Neural cell (in vitro differentiated cells): ENCODE measurements around the gene ROGDI. TPM values are rescaled to one million over a fixed set of nuclear protein-coding genes. Genes with fewer than 3 reads are reported as not detected.

Experiments used
- H2AFZ ChIP-seq: fragments of 200-600, 300-800 bp; sonication (generic), shearing (Covaris generic); 2 replicates; pipeline ENCODE4 v1.6.0; 2014; ENCODE audit warnings: low read depth, mild to moderate bottlenecking, antibody characterized with exemption, low read length, moderate library complexity
- H3F3A ChIP-seq: fragments of 200-600 bp; shearing (Covaris generic); 2 replicates; pipeline ENCODE4 v1.6.1; 2016; ENCODE audit warnings: mild to moderate bottlenecking, moderate library complexity, mixed read lengths, antibody characterized with exemption, low read length; ENCODE audit not compliant: insufficient read depth, poor library complexity, severe bottlenecking
- H3K27ac ChIP-seq: fragments of 200-600, 300-800 bp; sonication (generic), shearing (Covaris generic); 2 replicates; pipeline ENCODE4 v1.5.1; 2014; ENCODE audit warnings: mild to moderate bottlenecking, low read length, moderate library complexity
- H3K27me3 ChIP-seq: fragments of 300-800, 200-600 bp; sonication (generic), shearing (Covaris generic); 2 replicates; pipeline ENCODE4 v1.6.0; 2014; ENCODE audit warnings: mild to moderate bottlenecking, low read depth, low read length, moderate library complexity; ENCODE audit not compliant: insufficient read depth
- H3K36me3 ChIP-seq: fragments of 300-800, 200-600 bp; sonication (generic), shearing (Covaris generic); 2 replicates; pipeline ENCODE4 v1.5.1; 2014; ENCODE audit warnings: mild to moderate bottlenecking, antibody characterized with exemption, low read length, moderate library complexity; ENCODE audit not compliant: insufficient read depth
- H3K4me2 ChIP-seq: fragments of 300-800, 200-600 bp; sonication (generic), shearing (Covaris generic); 2 replicates; pipeline ENCODE4 v1.6.0; 2014; ENCODE audit warnings: mild to moderate bottlenecking, low read length
- H3K4me3 ChIP-seq: fragments of 300-800, 200-600 bp; sonication (generic), shearing (Covaris generic); 2 replicates; pipeline ENCODE4 v1.5.1; 2014; ENCODE audit warnings: mild to moderate bottlenecking, low read length, moderate library complexity
- H3K79me2 ChIP-seq: fragments of 200-600 bp; shearing (Covaris generic); replicated peaks from 2 replicates; pipeline ENCODE4 v1.6.0; 2014; ENCODE audit warnings: mild to moderate bottlenecking, low read length, moderate library complexity; ENCODE audit not compliant: insufficient read depth
- H3K9ac ChIP-seq: fragments of 300-800, 200-600 bp; sonication (generic), shearing (Covaris generic); 2 replicates; pipeline ENCODE4 v1.6.1; 2016; ENCODE audit warnings: mild to moderate bottlenecking, low read length, mixed read lengths
- H3K9me2 ChIP-seq: fragments of 200-600 bp; shearing (Covaris generic); 2 replicates; pipeline ENCODE4 v1.6.1; 2016; ENCODE audit warnings: mild to moderate bottlenecking, low read length, mixed read lengths; ENCODE audit not compliant: insufficient read depth
- H3K9me3 ChIP-seq: fragments of 200-600, 300-800 bp; sonication (generic), shearing (Covaris generic); 2 replicates; pipeline ENCODE4 v1.6.1; 2016; ENCODE audit warnings: mild to moderate bottlenecking, mixed run types, low read length, moderate library complexity, mixed read lengths
- H4K20me1 ChIP-seq: fragments of 200-600 bp; shearing (Covaris generic); 2 replicates; pipeline ENCODE4 v1.6.1; 2016; ENCODE audit warnings: mild to moderate bottlenecking, mixed run types; ENCODE audit not compliant: insufficient read depth
- EP300 ChIP-seq: fragments of 450-650 bp; conservative IDR thresholded peaks from 2 replicates; pipeline ENCODE4 v1.6.1; 2014; ENCODE audit warnings: antibody characterized with exemption, mild to moderate bottlenecking, moderate library complexity; ENCODE audit not compliant: poor library complexity, severe bottlenecking
- EZH2 ChIP-seq: fragments of 200-600, 300-800 bp; shearing (Covaris generic), sonication (generic); IDR thresholded peaks from 2 replicates; pipeline ENCODE4 v1.6.1; 2014; ENCODE audit warnings: antibody characterized with exemption, low read length, borderline replicate concordance, mild to moderate bottlenecking; ENCODE audit not compliant: insufficient read depth, poor library complexity, severe bottlenecking
- MXI1 ChIP-seq: fragments of 450-650 bp; conservative IDR thresholded peaks from 2 replicates; pipeline ENCODE4 v1.6.1; 2014; ENCODE audit warnings: antibody characterized with exemption, mild to moderate bottlenecking; ENCODE audit not compliant: poor library complexity, severe bottlenecking
- POLR2AphosphoS5 ChIP-seq: IDR thresholded peaks from 2 replicates; pipeline ENCODE4 v1.6.1; 2012
- RAD21 ChIP-seq: fragments of 450-650 bp; conservative IDR thresholded peaks from 2 replicates; pipeline ENCODE4 v1.6.1; 2014; ENCODE audit warnings: antibody characterized with exemption, mild to moderate bottlenecking, moderate library complexity
- SMC3 ChIP-seq: fragments of 450-650 bp; conservative IDR thresholded peaks from 2 replicates; pipeline ENCODE4 v1.6.1; 2014; ENCODE audit warnings: antibody characterized with exemption, mild to moderate bottlenecking, moderate library complexity; ENCODE audit not compliant: poor library complexity
- TAF1 ChIP-seq: IDR thresholded peaks from 2 replicates; pipeline ENCODE4 v1.6.1; 2012; ENCODE audit warnings: low read depth
- polyA plus RNA-seq: library from polyadenylated mRNA; depleted of rRNA; stranded (reverse); fragments of >200 nt; gene quantifications from 2 replicates; pipeline ENCODE4 v1.2.3, GENCODE V29; 2014
- TF ChIP-seq, protein P1 (sequence below): fragments of 450-650 bp; IDR thresholded peaks from 2 replicates; pipeline ENCODE4 v1.5.1; 2014; ENCODE audit warnings: antibody characterized with exemption, mild to moderate bottlenecking, moderate library complexity; ENCODE audit not compliant: poor library complexity, severe bottlenecking
- TF ChIP-seq, protein P2 (sequence below): IDR thresholded peaks from 2 replicates; pipeline ENCODE4 v1.6.1; 2012; ENCODE audit warnings: borderline replicate concordance

The ROGDI gene
- polyA plus RNA-seq, 1 donor from 2014 or later: 203 TPM

DNA sequence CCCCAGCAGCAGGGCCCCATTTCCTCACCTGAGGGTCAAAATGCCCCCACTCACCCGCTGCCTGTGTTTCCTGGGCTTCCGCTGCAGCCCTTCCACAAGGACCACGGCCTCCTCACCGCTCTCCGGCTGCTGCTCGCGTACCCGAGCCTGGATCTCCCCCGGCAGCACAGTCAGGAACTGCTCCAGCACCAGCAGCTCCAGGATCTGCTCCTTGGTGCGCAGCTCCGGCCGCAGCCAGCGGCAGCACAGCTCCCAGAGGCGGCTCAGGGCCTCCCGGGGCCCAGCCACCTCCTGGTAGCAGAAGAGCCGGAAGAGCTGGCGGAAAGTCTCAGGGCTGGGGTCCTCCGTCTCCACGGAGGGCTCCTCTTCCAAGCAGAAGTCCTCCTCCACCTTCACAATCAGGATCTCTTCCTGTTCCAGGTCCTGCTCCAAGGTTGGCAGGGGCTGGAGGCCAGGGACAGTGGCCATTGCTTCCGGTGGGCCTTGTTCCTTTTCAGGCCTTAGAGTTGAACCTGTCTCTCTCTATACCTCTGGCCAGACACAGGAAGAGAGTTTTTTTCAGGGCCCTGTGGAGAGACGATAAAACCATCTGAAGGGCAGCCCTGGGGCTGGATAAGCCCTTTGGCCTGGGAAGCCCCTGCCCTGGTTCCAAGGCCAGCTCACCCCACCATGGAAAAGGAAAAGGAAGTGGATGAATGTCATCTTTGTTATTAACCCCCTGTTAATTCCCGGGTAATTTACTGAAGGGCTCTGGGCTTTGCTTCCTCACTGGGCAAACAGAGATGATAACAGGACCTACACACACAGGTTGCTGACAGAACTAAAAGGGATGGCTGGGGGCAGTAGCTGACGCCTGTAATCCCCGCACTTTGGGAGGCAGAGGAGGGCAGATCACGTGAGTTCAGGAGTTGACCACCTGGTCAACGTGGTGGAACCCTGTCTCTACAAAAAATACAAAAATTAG lies 36.6 kb downstream of the ROGDI start:
- H3K79me2 ChIP-seq: peaks cover 12% of the 10 kb centered on the region
- no peaks in the 10 kb centered on the region for H3K9me3 ChIP-seq
- no peaks in the 10 kb centered on the region for H4K20me1 ChIP-seq
- peak overlapping the region; percentile 91 for H3K9ac ChIP-seq
- H3K36me3 ChIP-seq: no peaks in the 10 kb centered on the region
- H3F3A ChIP-seq: no peaks in the 10 kb centered on the region
- H3K4me2 ChIP-seq: peak overlapping the region; percentile 73
- peak overlapping the region; percentile 95 for H2AFZ ChIP-seq
- H3K27me3 ChIP-seq: no peaks in the 10 kb centered on the region
- no peaks in the 10 kb centered on the region for H3K9me2 ChIP-seq
- no peak overlapping the region for H3K27ac ChIP-seq
- TF ChIP-seq POLR2AphosphoS5 (no peak), EZH2 (no peak), EP300 (no peak), SMC3 (no peak), RAD21 (no peak), MXI1 (no peak), TAF1 (no peak)
- TF ChIP-seq, protein P1, sequence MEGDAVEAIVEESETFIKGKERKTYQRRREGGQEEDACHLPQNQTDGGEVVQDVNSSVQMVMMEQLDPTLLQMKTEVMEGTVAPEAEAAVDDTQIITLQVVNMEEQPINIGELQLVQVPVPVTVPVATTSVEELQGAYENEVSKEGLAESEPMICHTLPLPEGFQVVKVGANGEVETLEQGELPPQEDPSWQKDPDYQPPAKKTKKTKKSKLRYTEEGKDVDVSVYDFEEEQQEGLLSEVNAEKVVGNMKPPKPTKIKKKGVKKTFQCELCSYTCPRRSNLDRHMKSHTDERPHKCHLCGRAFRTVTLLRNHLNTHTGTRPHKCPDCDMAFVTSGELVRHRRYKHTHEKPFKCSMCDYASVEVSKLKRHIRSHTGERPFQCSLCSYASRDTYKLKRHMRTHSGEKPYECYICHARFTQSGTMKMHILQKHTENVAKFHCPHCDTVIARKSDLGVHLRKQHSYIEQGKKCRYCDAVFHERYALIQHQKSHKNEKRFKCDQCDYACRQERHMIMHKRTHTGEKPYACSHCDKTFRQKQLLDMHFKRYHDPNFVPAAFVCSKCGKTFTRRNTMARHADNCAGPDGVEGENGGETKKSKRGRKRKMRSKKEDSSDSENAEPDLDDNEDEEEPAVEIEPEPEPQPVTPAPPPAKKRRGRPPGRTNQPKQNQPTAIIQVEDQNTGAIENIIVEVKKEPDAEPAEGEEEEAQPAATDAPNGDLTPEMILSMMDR: no peak
- TF ChIP-seq, protein P2, sequence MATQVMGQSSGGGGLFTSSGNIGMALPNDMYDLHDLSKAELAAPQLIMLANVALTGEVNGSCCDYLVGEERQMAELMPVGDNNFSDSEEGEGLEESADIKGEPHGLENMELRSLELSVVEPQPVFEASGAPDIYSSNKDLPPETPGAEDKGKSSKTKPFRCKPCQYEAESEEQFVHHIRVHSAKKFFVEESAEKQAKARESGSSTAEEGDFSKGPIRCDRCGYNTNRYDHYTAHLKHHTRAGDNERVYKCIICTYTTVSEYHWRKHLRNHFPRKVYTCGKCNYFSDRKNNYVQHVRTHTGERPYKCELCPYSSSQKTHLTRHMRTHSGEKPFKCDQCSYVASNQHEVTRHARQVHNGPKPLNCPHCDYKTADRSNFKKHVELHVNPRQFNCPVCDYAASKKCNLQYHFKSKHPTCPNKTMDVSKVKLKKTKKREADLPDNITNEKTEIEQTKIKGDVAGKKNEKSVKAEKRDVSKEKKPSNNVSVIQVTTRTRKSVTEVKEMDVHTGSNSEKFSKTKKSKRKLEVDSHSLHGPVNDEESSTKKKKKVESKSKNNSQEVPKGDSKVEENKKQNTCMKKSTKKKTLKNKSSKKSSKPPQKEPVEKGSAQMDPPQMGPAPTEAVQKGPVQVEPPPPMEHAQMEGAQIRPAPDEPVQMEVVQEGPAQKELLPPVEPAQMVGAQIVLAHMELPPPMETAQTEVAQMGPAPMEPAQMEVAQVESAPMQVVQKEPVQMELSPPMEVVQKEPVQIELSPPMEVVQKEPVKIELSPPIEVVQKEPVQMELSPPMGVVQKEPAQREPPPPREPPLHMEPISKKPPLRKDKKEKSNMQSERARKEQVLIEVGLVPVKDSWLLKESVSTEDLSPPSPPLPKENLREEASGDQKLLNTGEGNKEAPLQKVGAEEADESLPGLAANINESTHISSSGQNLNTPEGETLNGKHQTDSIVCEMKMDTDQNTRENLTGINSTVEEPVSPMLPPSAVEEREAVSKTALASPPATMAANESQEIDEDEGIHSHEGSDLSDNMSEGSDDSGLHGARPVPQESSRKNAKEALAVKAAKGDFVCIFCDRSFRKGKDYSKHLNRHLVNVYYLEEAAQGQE: no peak
- H3K4me3 ChIP-seq: peak overlapping the region; percentile 99

DNA sequence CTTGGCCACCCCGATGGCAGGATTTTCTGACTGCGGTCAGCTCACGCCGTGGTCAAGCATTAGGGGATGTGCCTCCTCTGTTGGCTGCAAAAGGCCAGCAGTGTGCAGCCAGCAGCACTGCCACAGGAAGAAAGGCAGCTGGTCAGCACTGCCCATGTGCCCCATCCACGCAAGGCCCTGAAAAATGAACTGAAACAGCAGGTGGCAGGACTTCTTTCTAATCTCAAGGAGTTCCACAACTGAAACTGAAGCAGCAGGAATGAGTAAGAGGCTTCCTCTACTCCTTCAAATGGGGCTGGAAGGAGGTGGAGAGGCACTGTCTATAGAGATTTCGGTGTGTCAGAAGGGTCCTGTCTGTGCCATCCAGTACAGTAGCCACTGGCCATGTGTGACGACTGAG lies 38.6 kb downstream of the ROGDI start:
- Histone ChIP-seq H3K9me2 (no peaks in the 10 kb centered on the region), H3K36me3 (no peaks in the 10 kb centered on the region), H3K27ac (no peak overlapping the region), H2AFZ (no peak overlapping the region), H3F3A (no peaks in the 10 kb centered on the region), H4K20me1 (no peaks in the 10 kb centered on the region), H3K9me3 (no peaks in the 10 kb centered on the region), H3K9ac (no peak overlapping the region), H3K4me3 (no peak overlapping the region), H3K4me2 (no peak overlapping the region), H3K27me3 (no peaks in the 10 kb centered on the region), H3K79me2 (peaks cover 12% of the 10 kb centered on the region)
- TF ChIP-seq MXI1: no peak
- TF ChIP-seq, protein P2: no peak
- TF ChIP-seq, protein P1: no peak
- no peak for TF ChIP-seq RAD21
- TF ChIP-seq TAF1: no peak
- TF ChIP-seq POLR2AphosphoS5: no peak
- TF ChIP-seq EP300: no peak
- TF ChIP-seq SMC3: no peak
- no peak for TF ChIP-seq EZH2
